Epithelial cell of esophagus (primary cell): ENCODE data around the gene C21orf58.

Experiments
- DNase-seq: peaks from one replicate; pipeline ENCODE4 v3.0.0; 2010; ENCODE audit warnings: low read depth
- H3K4me3 ChIP-seq: 2 replicates; pipeline ENCODE4 v1.5.1; 2011; ENCODE audit warnings: mild to moderate bottlenecking, low read length, control low read depth
- CTCF ChIP-seq: IDR thresholded peaks from 2 replicates; pipeline ENCODE4 v1.5.1; 2011; ENCODE audit warnings: low read depth, mild to moderate bottlenecking, low read length, control low read depth, inconsistent platforms; ENCODE audit not compliant: insufficient read depth; ENCODE audit errors: missing control alignments

C21orf58 gene

DNA sequence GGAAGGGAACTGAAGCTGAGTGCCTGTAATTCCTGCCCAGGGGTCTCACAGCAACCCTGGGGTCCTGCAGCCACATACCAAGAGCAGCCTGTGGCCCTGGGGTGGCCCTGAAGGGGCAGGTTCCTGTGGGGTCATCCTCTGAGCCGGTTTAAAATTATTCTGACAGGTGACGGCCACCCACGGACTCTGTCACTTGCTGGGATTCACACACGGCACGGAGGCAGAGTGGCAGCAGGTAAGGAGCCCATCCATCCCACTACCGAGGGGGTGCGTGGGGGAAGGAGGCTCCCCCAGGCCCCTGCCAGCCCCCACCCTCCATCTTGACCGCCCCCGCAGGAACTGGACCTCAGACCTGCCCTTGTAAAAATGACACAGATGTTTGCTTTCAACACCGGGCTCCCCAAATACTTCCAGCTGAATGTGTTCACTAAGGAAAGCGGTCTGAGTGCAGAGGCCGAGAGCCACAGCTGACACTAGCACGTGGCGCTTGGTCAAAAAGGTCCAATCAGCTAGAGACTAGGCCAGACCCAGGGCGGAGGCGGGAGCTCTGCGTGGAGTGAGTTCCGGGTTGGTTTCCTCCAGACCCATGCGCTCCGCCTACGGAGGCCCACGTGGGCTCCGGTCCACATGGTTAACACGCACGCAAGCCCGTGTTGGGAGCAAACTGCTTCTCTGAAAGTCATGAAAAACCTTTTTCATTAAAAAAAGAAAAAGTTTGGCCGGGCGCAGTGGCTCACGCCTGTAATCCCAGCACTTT is 27.5 kb downstream of the C21orf58 start:
- no peak for DNase-seq
- no peak for TF ChIP-seq CTCF
- H3K4me3 ChIP-seq = no peak overlapping the region

GRCh38 chr21:46295177-46295770 is 28.4 kb downstream of the C21orf58 start:
- no peak for DNase-seq
- TF ChIP-seq CTCF = no peak
- H3K4me3 ChIP-seq = no peak overlapping the region

GRCh38 chr21:46294647-46295176 is 29.0 kb downstream of the C21orf58 start:
- peak; percentile 23 for DNase-seq

DNA sequence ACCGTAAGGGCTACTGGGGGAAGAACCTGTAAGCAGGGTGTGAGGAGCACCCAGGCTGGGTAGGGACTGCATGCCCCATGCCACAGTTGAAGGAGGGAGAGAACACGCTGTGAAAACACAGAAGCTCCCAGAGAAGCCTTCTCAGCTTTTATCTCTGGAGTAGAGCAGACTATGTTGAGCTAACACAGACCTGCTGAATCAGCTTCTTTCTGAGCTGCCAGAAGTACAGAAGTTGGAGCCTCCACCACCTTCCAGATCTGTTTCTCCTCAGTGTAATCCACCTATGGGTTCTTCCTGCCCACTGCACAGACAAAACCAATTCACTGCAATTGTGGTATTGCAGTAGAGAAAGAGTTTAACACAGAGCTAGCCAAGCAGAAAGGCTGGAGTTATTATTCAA is 32.1 kb downstream of the C21orf58 start:
- DNase-seq = no peak
- TF ChIP-seq CTCF = no peak
- no peak overlapping the region for H3K4me3 ChIP-seq

More at GRCh38 chr21:46294647-46295176, 29.0 kb downstream of the C21orf58 start:
- no peak for TF ChIP-seq CTCF
- no peak overlapping the region for H3K4me3 ChIP-seq

DNA sequence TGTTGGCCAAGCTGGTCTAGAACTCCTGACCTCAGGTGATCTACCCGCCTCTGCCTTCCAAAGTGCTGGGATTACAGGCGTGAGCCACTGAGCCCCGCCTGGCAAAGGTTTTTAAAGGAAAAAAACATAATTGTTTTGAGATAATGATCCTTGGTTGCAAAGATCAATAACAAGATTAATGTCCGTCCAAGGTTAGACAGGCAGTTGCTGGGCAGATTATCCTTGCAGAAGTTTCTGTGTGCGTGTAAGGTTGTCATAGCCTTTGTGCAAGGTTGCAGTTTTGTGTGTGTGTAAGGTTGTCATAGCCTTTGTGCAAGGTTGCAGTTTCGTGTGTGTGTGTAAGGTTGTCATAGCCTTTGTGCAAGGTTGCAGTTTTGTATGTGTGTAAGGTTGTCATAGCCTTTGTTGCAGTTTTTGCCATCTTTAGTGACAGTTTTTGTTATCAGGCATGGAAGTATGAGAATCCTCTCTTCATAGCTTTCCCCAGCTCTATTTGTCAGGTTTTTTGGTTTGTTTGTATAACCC is 34.0 kb downstream of the C21orf58 start:
- TF ChIP-seq CTCF = no peak
- no peak overlapping the region for H3K4me3 ChIP-seq
- no peak for DNase-seq

DNA sequence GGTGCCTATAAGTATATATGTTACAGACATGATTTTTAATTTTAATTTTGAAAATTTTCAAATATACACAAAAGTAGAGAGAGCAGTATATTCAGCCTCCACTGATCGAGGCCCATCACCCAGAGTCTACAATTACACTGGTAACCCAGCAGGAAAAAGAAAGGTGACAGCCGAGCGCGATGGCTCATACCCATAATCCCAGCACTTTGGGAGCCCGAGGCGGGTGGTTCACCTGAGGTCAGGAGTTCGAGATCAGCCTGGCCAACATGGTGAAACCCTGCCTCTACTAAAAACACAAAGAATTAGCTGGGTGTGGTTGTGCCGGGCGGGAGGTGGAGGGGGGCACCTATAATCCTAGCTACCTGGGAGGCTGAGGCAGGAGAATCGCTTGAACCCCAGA is 36.1 kb downstream of the C21orf58 start:
- no peak for TF ChIP-seq CTCF
- H3K4me3 ChIP-seq = no peak overlapping the region
- DNase-seq = no peak
